ENCODE results near the gene DNM1L.

DNA sequence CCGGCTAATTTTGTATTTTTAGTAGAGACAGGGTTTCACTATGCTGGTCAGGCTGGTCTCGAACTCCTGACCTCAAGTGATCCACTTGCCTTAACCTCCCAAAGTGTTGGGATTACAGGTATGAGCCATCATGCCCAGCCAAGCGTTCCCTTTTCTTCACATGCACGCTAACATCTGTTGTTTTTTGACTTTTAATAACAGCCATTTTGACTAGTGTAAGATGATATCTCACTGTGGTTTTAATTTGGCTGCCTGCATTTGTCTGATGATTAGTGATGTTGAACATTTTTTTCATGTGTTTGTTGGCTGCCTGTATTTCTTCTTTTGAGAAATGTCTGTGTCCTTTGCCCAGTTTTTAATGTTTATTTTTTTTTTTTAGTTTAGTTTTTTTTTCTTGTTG lies 86.8 kb downstream of the DNM1L start:
- TF ChIP-seq MAX (IDR thresholded peaks at IDR 0.05; ENCODE audit: low read depth, low read length): no peak
- no peak for TF ChIP-seq FOXM1 (IDR thresholded peaks at IDR 0.05; ENCODE audit: low read depth, low read length)
- TF ChIP-seq, protein P1, sequence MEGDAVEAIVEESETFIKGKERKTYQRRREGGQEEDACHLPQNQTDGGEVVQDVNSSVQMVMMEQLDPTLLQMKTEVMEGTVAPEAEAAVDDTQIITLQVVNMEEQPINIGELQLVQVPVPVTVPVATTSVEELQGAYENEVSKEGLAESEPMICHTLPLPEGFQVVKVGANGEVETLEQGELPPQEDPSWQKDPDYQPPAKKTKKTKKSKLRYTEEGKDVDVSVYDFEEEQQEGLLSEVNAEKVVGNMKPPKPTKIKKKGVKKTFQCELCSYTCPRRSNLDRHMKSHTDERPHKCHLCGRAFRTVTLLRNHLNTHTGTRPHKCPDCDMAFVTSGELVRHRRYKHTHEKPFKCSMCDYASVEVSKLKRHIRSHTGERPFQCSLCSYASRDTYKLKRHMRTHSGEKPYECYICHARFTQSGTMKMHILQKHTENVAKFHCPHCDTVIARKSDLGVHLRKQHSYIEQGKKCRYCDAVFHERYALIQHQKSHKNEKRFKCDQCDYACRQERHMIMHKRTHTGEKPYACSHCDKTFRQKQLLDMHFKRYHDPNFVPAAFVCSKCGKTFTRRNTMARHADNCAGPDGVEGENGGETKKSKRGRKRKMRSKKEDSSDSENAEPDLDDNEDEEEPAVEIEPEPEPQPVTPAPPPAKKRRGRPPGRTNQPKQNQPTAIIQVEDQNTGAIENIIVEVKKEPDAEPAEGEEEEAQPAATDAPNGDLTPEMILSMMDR (IDR thresholded peaks at IDR 0.05 in 2 of 3, conservative IDR thresholded peaks at IDR 0.05 in 1 of 3; ENCODE audit: control insufficient read depth in 2 of 3, extremely low read depth in 1 of 3, insufficient read depth in 1 of 3, low read depth in 3 of 3, low read length in 3 of 3): no peak
- TF ChIP-seq EZH2 (IDR thresholded peaks at IDR 0.05; ENCODE audit: borderline replicate concordance, control insufficient read depth, low read depth, low read length): no peak
- TF ChIP-seq JUND (IDR thresholded peaks at IDR 0.05; ENCODE audit: low read depth, low read length): no peak
- no peak for TF ChIP-seq POLR2A (IDR thresholded peaks at IDR 0.05; ENCODE audit: low read depth, low read length)
- TF ChIP-seq, protein P2, sequence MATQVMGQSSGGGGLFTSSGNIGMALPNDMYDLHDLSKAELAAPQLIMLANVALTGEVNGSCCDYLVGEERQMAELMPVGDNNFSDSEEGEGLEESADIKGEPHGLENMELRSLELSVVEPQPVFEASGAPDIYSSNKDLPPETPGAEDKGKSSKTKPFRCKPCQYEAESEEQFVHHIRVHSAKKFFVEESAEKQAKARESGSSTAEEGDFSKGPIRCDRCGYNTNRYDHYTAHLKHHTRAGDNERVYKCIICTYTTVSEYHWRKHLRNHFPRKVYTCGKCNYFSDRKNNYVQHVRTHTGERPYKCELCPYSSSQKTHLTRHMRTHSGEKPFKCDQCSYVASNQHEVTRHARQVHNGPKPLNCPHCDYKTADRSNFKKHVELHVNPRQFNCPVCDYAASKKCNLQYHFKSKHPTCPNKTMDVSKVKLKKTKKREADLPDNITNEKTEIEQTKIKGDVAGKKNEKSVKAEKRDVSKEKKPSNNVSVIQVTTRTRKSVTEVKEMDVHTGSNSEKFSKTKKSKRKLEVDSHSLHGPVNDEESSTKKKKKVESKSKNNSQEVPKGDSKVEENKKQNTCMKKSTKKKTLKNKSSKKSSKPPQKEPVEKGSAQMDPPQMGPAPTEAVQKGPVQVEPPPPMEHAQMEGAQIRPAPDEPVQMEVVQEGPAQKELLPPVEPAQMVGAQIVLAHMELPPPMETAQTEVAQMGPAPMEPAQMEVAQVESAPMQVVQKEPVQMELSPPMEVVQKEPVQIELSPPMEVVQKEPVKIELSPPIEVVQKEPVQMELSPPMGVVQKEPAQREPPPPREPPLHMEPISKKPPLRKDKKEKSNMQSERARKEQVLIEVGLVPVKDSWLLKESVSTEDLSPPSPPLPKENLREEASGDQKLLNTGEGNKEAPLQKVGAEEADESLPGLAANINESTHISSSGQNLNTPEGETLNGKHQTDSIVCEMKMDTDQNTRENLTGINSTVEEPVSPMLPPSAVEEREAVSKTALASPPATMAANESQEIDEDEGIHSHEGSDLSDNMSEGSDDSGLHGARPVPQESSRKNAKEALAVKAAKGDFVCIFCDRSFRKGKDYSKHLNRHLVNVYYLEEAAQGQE (IDR thresholded peaks at IDR 0.05; ENCODE audit: low read depth, low read length): no peak
- TF ChIP-seq ETV6 (conservative IDR thresholded peaks at IDR 0.05 in 1 of 2, IDR thresholded peaks at IDR 0.05 in 1 of 2; ENCODE audit: borderline replicate concordance in 1 of 2, low read depth in 1 of 2): no peak
- TF ChIP-seq, protein P3, sequence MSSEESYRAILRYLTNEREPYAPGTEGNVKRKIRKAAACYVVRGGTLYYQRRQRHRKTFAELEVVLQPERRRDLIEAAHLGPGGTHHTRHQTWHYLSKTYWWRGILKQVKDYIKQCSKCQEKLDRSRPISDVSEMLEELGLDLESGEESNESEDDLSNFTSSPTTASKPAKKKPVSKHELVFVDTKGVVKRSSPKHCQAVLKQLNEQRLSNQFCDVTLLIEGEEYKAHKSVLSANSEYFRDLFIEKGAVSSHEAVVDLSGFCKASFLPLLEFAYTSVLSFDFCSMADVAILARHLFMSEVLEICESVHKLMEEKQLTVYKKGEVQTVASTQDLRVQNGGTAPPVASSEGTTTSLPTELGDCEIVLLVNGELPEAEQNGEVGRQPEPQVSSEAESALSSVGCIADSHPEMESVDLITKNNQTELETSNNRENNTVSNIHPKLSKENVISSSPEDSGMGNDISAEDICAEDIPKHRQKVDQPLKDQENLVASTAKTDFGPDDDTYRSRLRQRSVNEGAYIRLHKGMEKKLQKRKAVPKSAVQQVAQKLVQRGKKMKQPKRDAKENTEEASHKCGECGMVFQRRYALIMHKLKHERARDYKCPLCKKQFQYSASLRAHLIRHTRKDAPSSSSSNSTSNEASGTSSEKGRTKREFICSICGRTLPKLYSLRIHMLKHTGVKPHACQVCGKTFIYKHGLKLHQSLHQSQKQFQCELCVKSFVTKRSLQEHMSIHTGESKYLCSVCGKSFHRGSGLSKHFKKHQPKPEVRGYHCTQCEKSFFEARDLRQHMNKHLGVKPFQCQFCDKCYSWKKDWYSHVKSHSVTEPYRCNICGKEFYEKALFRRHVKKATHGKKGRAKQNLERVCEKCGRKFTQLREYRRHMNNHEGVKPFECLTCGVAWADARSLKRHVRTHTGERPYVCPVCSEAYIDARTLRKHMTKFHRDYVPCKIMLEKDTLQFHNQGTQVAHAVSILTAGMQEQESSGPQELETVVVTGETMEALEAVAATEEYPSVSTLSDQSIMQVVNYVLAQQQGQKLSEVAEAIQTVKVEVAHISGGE (CRISPR knock-in tag; IDR thresholded peaks at IDR 0.05): no peak
- no peak for TF ChIP-seq TBL1XR1 (IDR thresholded peaks at IDR 0.05; ENCODE audit: low read depth, low read length)
- TF ChIP-seq HCFC1 (IDR thresholded peaks at IDR 0.05; ENCODE audit: low read length): no peak
- TF ChIP-seq NFIC (IDR thresholded peaks at IDR 0.05; ENCODE audit: low read depth, low read length): no peak
- TF ChIP-seq PBX3 (IDR thresholded peaks at IDR 0.05; ENCODE audit: insufficient replicate concordance, low read depth, low read length): no peak
- no peak for TF ChIP-seq MXI1 (IDR thresholded peaks at IDR 0.05; ENCODE audit: low read depth, low read length)

Data from GM12878 (cell line).